Right cardiac atrium (tissue), 5 donors: ENCODE results near the gene CLCNKA. TPM values are rescaled to one million over a fixed set of nuclear protein-coding genes. Genes with fewer than 3 reads are reported as not detected.
"Not testable (repeated sequence)": the region's sequence is repeated elsewhere in the genome, so short reads cannot be mapped to it uniquely, and the experiment has no call there.

Source experiments
- ATAC-seq, 2 donors: fragments of 200-7000 bp; cut with Tn5 transposase; one replicate each; pipeline versions ENCODE4 v1.8.0 to v1.9.1; 2020; ENCODE audit warnings: moderate library complexity in 2 of 2, mild to moderate bottlenecking in 1 of 2
- DNase-seq, 3 donors: peaks; one replicate each; pipeline ENCODE4 v3.0.0-alpha.2; 2020
- H3K27ac ChIP-seq: one replicate; pipeline ENCODE4 v1.5.1; 2013; ENCODE audit warnings: mild to moderate bottlenecking, low read length, control low read depth, moderate library complexity
- H3K27me3 ChIP-seq: one replicate; pipeline ENCODE4 v1.6.1; 2013; ENCODE audit not compliant: control insufficient read depth, insufficient read depth
- H3K4me1 ChIP-seq: one replicate; pipeline ENCODE4 v1.6.1; 2013; ENCODE audit warnings: low read length; ENCODE audit not compliant: control insufficient read depth, insufficient read depth
- H3K4me3 ChIP-seq: one replicate; pipeline ENCODE4 v1.5.1; 2013; ENCODE audit warnings: low read length, control low read depth
- H3K9me3 ChIP-seq: one replicate; pipeline ENCODE4 v1.6.1; 2013; ENCODE audit warnings: low read length; ENCODE audit not compliant: control insufficient read depth
- WGBS: extraction: QIAGEN DNeasy Blood & Tissue Kit; methylation state at CpG from one replicate; pipeline ENCODE4 v1.1.7; 2013; 5-methylcytosine and 5-hydroxymethylcytosine counted together
- intact Hi-C, 4 donors: fragments of 100-400 bp; cut with DNase I; formaldehyde crosslinking; loops; one replicate each; pipeline versions ENCODE4 v1.11.0 to v1.14.0; 2022 to 2023
- polyA plus RNA-seq: library from polyadenylated mRNA; stranded (reverse); fragments of 200-250 nt; gene quantifications from one replicate; pipeline ENCODE4 v1.2.3, GENCODE V29; 2013
- total RNA-seq, 4 donors: library from RNA; stranded (reverse); fragmentation: NEBNext Ultra II Directional; extraction: Animal tissue kit (Norgen Biotek cat#: 25700); gene quantifications; one replicate each; pipeline ENCODE4 v1.2.1, GENCODE V29; 2021
- donor health status: healthy with polysubstance abuse.
- donor health status: DM: no; HTN: yes; CAD: no.
- donor health status: DM: no; HTN: no; CAD: no.
- donor health status: DM: no; HTN: yes; CAD: no; lungs with severe emphysema.
- donor health status: DM: yes; HTN: yes; CAD: no.

CLCNKA gene
- total and polyA plus RNA-seq, 5 donors, result 0.31 to 0.93 (median 0.52) TPM

- H3K4me1 ChIP-seq, result no peaks in the 10 kb centered on the region
- intact Hi-C loops, result no loop called here
- H3K9me3 ChIP-seq, result no peaks in the 10 kb centered on the region
- no peak for ATAC-seq
- peak in 2 of 3 donors; percentile 22 to 33 for DNase-seq
- 91% methylated on average over 5 of the region's 5 CpGs for WGBS
- H3K27me3 ChIP-seq, result no peaks in the 10 kb centered on the region
- H3K4me3 ChIP-seq, result no peak overlapping the region
- H3K27ac ChIP-seq, result no peak overlapping the region
Measured at GRCh38 chr1:16043950-16044349, 22.1 kb downstream of the CLCNKA start.

- H3K9me3 ChIP-seq, result no peaks in the 10 kb centered on the region
- H3K27me3 ChIP-seq, result no peaks in the 10 kb centered on the region
- no peaks in the 10 kb centered on the region for H3K4me1 ChIP-seq
- intact Hi-C loops, result no loop called here
- H3K4me3 ChIP-seq, result no peak overlapping the region
- no peak overlapping the region for H3K27ac ChIP-seq
- ATAC-seq, result no peak
- WGBS, result 60% methylated on average over 7 of the region's 7 CpGs
- no peak for DNase-seq
Measured at GRCh38 chr1:16046842-16047241, 25.0 kb downstream of the CLCNKA start.

GRCh38 chr1:16047791-16048475 lies 26.1 kb downstream of the CLCNKA start:
- 65% methylated on average over 19 of the region's 19 CpGs for WGBS
- Histone ChIP-seq H3K9me3 (no peaks in the 10 kb centered on the region), H3K27me3 (no peaks in the 10 kb centered on the region), H3K4me1 (no peaks in the 10 kb centered on the region), H3K4me3 (no peak overlapping the region), H3K27ac (no peak overlapping the region)
- intact Hi-C loops, result no loop called here
- ATAC-seq (peak in 1 of 2 donors; percentile 2), DNase-seq (no peak)

- H3K4me3 ChIP-seq, result peak overlapping the region; percentile 1
- H3K9me3 ChIP-seq, result no peaks in the 10 kb centered on the region
- WGBS, result 2% methylated on average over 25 of the region's 25 CpGs
- intact Hi-C loops, result no loop called here
- ATAC-seq, result peak; percentile 68 to 75
- no peaks in the 10 kb centered on the region for H3K27me3 ChIP-seq
- peak; percentile 67 to 88 (median 86) for DNase-seq
- no peak overlapping the region for H3K27ac ChIP-seq
- H3K4me1 ChIP-seq, result no peaks in the 10 kb centered on the region
Measured at GRCh38 chr1:16048573-16049189, 26.8 kb downstream of the CLCNKA start.

- intact Hi-C loops, result loop anchor here in 2 of 4 donors (5.0 kb wide), 2 partner anchors 38 to 258 kb away; no protein-coding TSS in a partner anchor
- 75% methylated on average over 7 of the region's 7 CpGs for WGBS
- Histone ChIP-seq H3K27me3 (no peaks in the 10 kb centered on the region), H3K4me3 (no peak overlapping the region), H3K27ac (no peak overlapping the region), H3K4me1 (no peaks in the 10 kb centered on the region), H3K9me3 (no peaks in the 10 kb centered on the region)
- ATAC-seq (no peak), DNase-seq (no peak)
Measured at GRCh38 chr1:16050328-16050727, 28.5 kb downstream of the CLCNKA start.

- no peak for DNase-seq
- Histone ChIP-seq H3K9me3 (no peaks in the 10 kb centered on the region), H3K27ac (no peak overlapping the region), H3K27me3 (no peaks in the 10 kb centered on the region), H3K4me1 (no peaks in the 10 kb centered on the region), H3K4me3 (no peak overlapping the region)
- WGBS, result 89% methylated on average over 3 of the region's 3 CpGs
- intact Hi-C loops, result loop anchor here in 2 of 4 donors (5.0 kb wide), 2 partner anchors 39 to 259 kb away; no protein-coding TSS in a partner anchor
- ATAC-seq, result no peak
Measured at GRCh38 chr1:16051039-16051438, 29.2 kb downstream of the CLCNKA start.

- ATAC-seq, result not testable (repeated sequence)
- intact Hi-C loops, result loop anchor here in 2 of 4 donors (5.0 kb wide), 2 partner anchors 40 to 260 kb away; no protein-coding TSS in a partner anchor
Measured at GRCh38 chr1:16051949-16052348, 30.1 kb downstream of the CLCNKA start.

GRCh38 chr1:16053781-16054502 lies 32.1 kb downstream of the CLCNKA start:
- Histone ChIP-seq H3K27me3 (no peaks in the 10 kb centered on the region), H3K4me1 (no peaks in the 10 kb centered on the region), H3K9me3 (no peaks in the 10 kb centered on the region), H3K4me3 (no peak overlapping the region), H3K27ac (no peak overlapping the region)
- DNase-seq (no peak), ATAC-seq (no peak)
- intact Hi-C loops, result loop anchor here in 2 of 4 donors (2.0 to 5.0 kb wide), 3 partner anchors 42 to 262 kb away; no protein-coding TSS in a partner anchor
- WGBS, result 78% methylated on average over 8 of the region's 8 CpGs

More at GRCh38 chr1:16051949-16052348, 30.1 kb downstream of the CLCNKA start:
- H3K4me1 ChIP-seq, H3K27me3 ChIP-seq, H3K4me3 ChIP-seq, H3K9me3 ChIP-seq, DNase-seq, H3K27ac ChIP-seq: not testable (repeated sequence)
- 80% methylated on average over 12 of the region's 12 CpGs for WGBS

- H3K4me3 ChIP-seq, result no peak overlapping the region
- DNase-seq (no peak), ATAC-seq (no peak)
- H3K27ac ChIP-seq, result no peak overlapping the region
- no peaks in the 10 kb centered on the region for H3K27me3 ChIP-seq
- WGBS, result 82% methylated on average over 7 of the region's 7 CpGs
- intact Hi-C loops, result loop anchor here (2.0 to 5.0 kb wide), 4 partner anchors 43 to 263 kb away; no protein-coding TSS in a partner anchor
- H3K9me3 ChIP-seq, result no peaks in the 10 kb centered on the region
- no peaks in the 10 kb centered on the region for H3K4me1 ChIP-seq
Measured at GRCh38 chr1:16054598-16055540, 33.0 kb downstream of the CLCNKA start.
